CD8-positive, alpha-beta memory T cell (primary cell): ENCODE data around the gene LRBA. TPM values are rescaled to one million over a fixed set of nuclear protein-coding genes. Genes with fewer than 3 reads are reported as not detected.
"Not testable (repeated sequence)": the region's sequence is repeated elsewhere in the genome, so short reads cannot be mapped to it uniquely, and the experiment has no call there.

Source experiments
- CTCF ChIA-PET: fragments of 350-600 bp; sonication (Branson Sonifier 250); formaldehyde crosslinking; loops from one replicate; lab custom pipeline; 2021; ENCODE audit warnings: antibody characterized with exemption; lab: Charles Lee
- POLR2A ChIA-PET: fragments of 350-600 bp; sonication (Branson Sonifier 250); formaldehyde crosslinking; loops from one replicate; lab custom pipeline; 2021; ENCODE audit warnings: antibody characterized with exemption; lab: Charles Lee
- DNase-seq, 5 donors: peaks; one replicate each; pipeline versions ENCODE4 v3.0.0 to v3.0.0-alpha.2; 2020 to 2022; ENCODE audit warnings: mixed read lengths in 1 of 5
- H3K27ac ChIP-seq: one replicate; pipeline ENCODE4 v1.7.0; 2013; ENCODE audit warnings: low read depth, mild to moderate bottlenecking, low read length, moderate library complexity
- H3K27me3 ChIP-seq: 2 replicates; pipeline ENCODE4 v1.7.0; 2013; ENCODE audit warnings: low read length, mild to moderate bottlenecking; ENCODE audit not compliant: insufficient read depth, poor library complexity, severe bottlenecking
- H3K36me3 ChIP-seq: 2 replicates; pipeline ENCODE4 v1.7.0; 2013; ENCODE audit warnings: mild to moderate bottlenecking, low read length, moderate library complexity; ENCODE audit not compliant: insufficient read depth
- H3K4me1 ChIP-seq: 2 replicates; pipeline ENCODE4 v1.7.0; 2013; ENCODE audit warnings: mild to moderate bottlenecking, low read length, moderate library complexity; ENCODE audit not compliant: insufficient read depth
- H3K4me3 ChIP-seq: 2 replicates; pipeline ENCODE4 v1.7.0; 2013; ENCODE audit warnings: mild to moderate bottlenecking, low read length
- H3K9me3 ChIP-seq: 2 replicates; pipeline ENCODE4 v1.7.0; 2013; ENCODE audit warnings: mild to moderate bottlenecking, low read length
- H3K27ac Mint-ChIP-seq, 8 donors: one replicate each; pipeline ENCODE4 v1.8.0; 2020 to 2021; ENCODE audit warnings: mixed read lengths in 8 of 8, mild to moderate bottlenecking in 6 of 8, inconsistent platforms in 3 of 8, moderate library complexity in 3 of 8
- H3K27me3 Mint-ChIP-seq, 2 donors: one replicate each; pipeline ENCODE4 v1.8.0; 2020 to 2021; ENCODE audit warnings: mixed read lengths in 2 of 2, mild to moderate bottlenecking in 1 of 2, moderate library complexity in 1 of 2
- H3K36me3 Mint-ChIP-seq, 3 donors: one replicate each; pipeline ENCODE4 v1.8.0; 2020 to 2021; ENCODE audit warnings: mixed read lengths in 3 of 3, inconsistent platforms in 1 of 3, mild to moderate bottlenecking in 1 of 3
- H3K4me1 Mint-ChIP-seq, 3 donors: one replicate each; pipeline ENCODE4 v1.8.0; 2020 to 2021; ENCODE audit warnings: mixed read lengths in 3 of 3, inconsistent platforms in 1 of 3, mild to moderate bottlenecking in 1 of 3
- H3K4me3 Mint-ChIP-seq, 7 donors: one replicate each; pipeline ENCODE4 v1.8.0; 2020 to 2021; ENCODE audit warnings: mixed read lengths in 7 of 7, mild to moderate bottlenecking in 6 of 7, moderate library complexity in 4 of 7, inconsistent platforms in 2 of 7
- H3K9me3 Mint-ChIP-seq, 5 donors: one replicate each; pipeline ENCODE4 v1.8.0; 2020 to 2022; ENCODE audit warnings: mixed read lengths in 5 of 5, mild to moderate bottlenecking in 3 of 5, moderate library complexity in 2 of 5, inconsistent platforms in 1 of 5
- polyA plus RNA-seq: library from polyadenylated mRNA; unstranded; fragments of 300-500 nt; fragmentation: Illumina TruSeq; gene quantifications from one replicate; pipeline ENCODE4 v1.2.3, GENCODE V29; 2021
- total RNA-seq, 2 experiments: library from RNA; stranded (reverse); gene quantifications; one replicate each; pipeline ENCODE4 v1.2.3, GENCODE V29; 2021

Gene LRBA
- total and polyA plus RNA-seq, 3 experiments from 2014 or later = 25.9 to 61.9 (median 56.4) TPM

- H3K36me3 Mint-ChIP-seq = peaks cover 0 to 4% (median 0%) of the 10 kb centered on the region in 3 donors
- no peak overlapping the region for H3K4me3 Mint-ChIP-seq
- H3K4me1 ChIP-seq = peaks cover 2% of the 10 kb centered on the region
- H3K9me3 Mint-ChIP-seq = no peaks in the 10 kb centered on the region
- ChIA-PET CTCF (no interaction called here), POLR2A (no interaction called here)
- no peaks in the 10 kb centered on the region for H3K27me3 Mint-ChIP-seq
- peak overlapping the region in 1 of 8 donors; percentile 29 for H3K27ac Mint-ChIP-seq
- no peaks in the 10 kb centered on the region for H3K27me3 ChIP-seq
- no peak for DNase-seq
- no peak overlapping the region for H3K4me3 ChIP-seq
- peaks cover 28 to 47% (median 31%) of the 10 kb centered on the region in 3 donors for H3K4me1 Mint-ChIP-seq
- no peaks in the 10 kb centered on the region for H3K9me3 ChIP-seq
- no peaks in the 10 kb centered on the region for H3K36me3 ChIP-seq
- H3K27ac ChIP-seq = no peak overlapping the region
These were observed 81.1 kb downstream of the LRBA start for GRCh38 chr4:150934022-150934421.

- no peaks in the 10 kb centered on the region for H3K36me3 ChIP-seq
- H3K27ac ChIP-seq = no peak overlapping the region
- no peak overlapping the region for H3K4me3 Mint-ChIP-seq
- CTCF ChIA-PET = interaction anchor here (0.5 kb wide), 1 partner anchor 9 kb away, joined by 3 read pairs; no protein-coding TSS in a partner anchor
- no peak for DNase-seq
- no peak overlapping the region for H3K27ac Mint-ChIP-seq
- peaks cover 0 to 20% (median 6%) of the 10 kb centered on the region in 3 donors for H3K36me3 Mint-ChIP-seq
- no peaks in the 10 kb centered on the region for H3K27me3 Mint-ChIP-seq
- peaks cover 10 to 30% (median 17%) of the 10 kb centered on the region in 3 donors for H3K4me1 Mint-ChIP-seq
- H3K4me3 ChIP-seq = no peak overlapping the region
- H3K9me3 ChIP-seq = no peaks in the 10 kb centered on the region
- H3K27me3 ChIP-seq = no peaks in the 10 kb centered on the region
- POLR2A ChIA-PET = no interaction called here
- H3K4me1 ChIP-seq = no peaks in the 10 kb centered on the region
- H3K9me3 Mint-ChIP-seq = no peaks in the 10 kb centered on the region
These were observed 83.3 kb downstream of the LRBA start for GRCh38 chr4:150931796-150932195.

- ChIA-PET POLR2A (no interaction called here), CTCF (no interaction called here)
- no peak overlapping the region for H3K4me3 Mint-ChIP-seq
- no peak overlapping the region for H3K4me3 ChIP-seq
- no peak overlapping the region for H3K27ac ChIP-seq
- no peaks in the 10 kb centered on the region for H3K36me3 ChIP-seq
- H3K27me3 Mint-ChIP-seq = no peaks in the 10 kb centered on the region
- H3K27me3 ChIP-seq = no peaks in the 10 kb centered on the region
- no peaks in the 10 kb centered on the region for H3K9me3 Mint-ChIP-seq
- peaks cover 6 to 22% (median 12%) of the 10 kb centered on the region in 3 donors for H3K4me1 Mint-ChIP-seq
- H3K36me3 Mint-ChIP-seq = peaks cover 0 to 25% (median 9%) of the 10 kb centered on the region in 3 donors
- no peaks in the 10 kb centered on the region for H3K4me1 ChIP-seq
- H3K27ac Mint-ChIP-seq = no peak overlapping the region
- H3K9me3 ChIP-seq = no peaks in the 10 kb centered on the region
- DNase-seq = no peak
These were observed 84.1 kb downstream of the LRBA start for GRCh38 chr4:150931005-150931404.

GRCh38 chr4:150923945-150924344, 91.1 kb downstream of the LRBA start:
- no peaks in the 10 kb centered on the region for H3K9me3 ChIP-seq
- POLR2A ChIA-PET = no interaction called here
- Mint-ChIP-seq H3K9me3 (no peaks in the 10 kb centered on the region), H3K36me3 (peaks cover 4 to 69% (median 19%) of the 10 kb centered on the region in 3 donors), H3K4me3 (no peak overlapping the region), H3K4me1 (peaks cover 3 to 8% (median 4%) of the 10 kb centered on the region in 3 donors), H3K27ac (peak overlapping the region in 1 of 8 donors; percentile 12), H3K27me3 (no peaks in the 10 kb centered on the region)
- no peaks in the 10 kb centered on the region for H3K36me3 ChIP-seq
- CTCF ChIA-PET = no interaction called here
- no peaks in the 10 kb centered on the region for H3K4me1 ChIP-seq
- H3K27me3 ChIP-seq = no peaks in the 10 kb centered on the region
- H3K4me3 ChIP-seq = no peak overlapping the region
- no peak for DNase-seq
- no peak overlapping the region for H3K27ac ChIP-seq

GRCh38 chr4:150921486-150921885, 93.6 kb downstream of the LRBA start:
- H3K27ac Mint-ChIP-seq, DNase-seq, H3K27me3 ChIP-seq, H3K27ac ChIP-seq, H3K9me3 ChIP-seq, POLR2A ChIA-PET, CTCF ChIA-PET, H3K36me3 ChIP-seq, H3K27me3 Mint-ChIP-seq, H3K4me1 Mint-ChIP-seq, H3K4me3 Mint-ChIP-seq, H3K4me3 ChIP-seq, H3K9me3 Mint-ChIP-seq, H3K4me1 ChIP-seq: not testable (repeated sequence)
- H3K36me3 Mint-ChIP-seq = peaks cover 4 to 73% (median 20%) of the 10 kb centered on the region in 3 donors

- H3K36me3 ChIP-seq = peaks cover 17% of the 10 kb centered on the region
- H3K27me3 ChIP-seq, CTCF ChIA-PET, POLR2A ChIA-PET, H3K4me1 Mint-ChIP-seq, H3K4me1 ChIP-seq, H3K27ac Mint-ChIP-seq, H3K4me3 ChIP-seq, H3K9me3 Mint-ChIP-seq, DNase-seq, H3K4me3 Mint-ChIP-seq, H3K27me3 Mint-ChIP-seq, H3K27ac ChIP-seq, H3K9me3 ChIP-seq: not testable (repeated sequence)
- peaks cover 23 to 79% (median 25%) of the 10 kb centered on the region in 3 donors for H3K36me3 Mint-ChIP-seq
These were observed 96.5 kb downstream of the LRBA start for GRCh38 chr4:150918562-150918961.

GRCh38 chr4:150911326-150911725, 103.8 kb downstream of the LRBA start:
- peaks cover 49 to 84% (median 62%) of the 10 kb centered on the region in 3 donors for H3K36me3 Mint-ChIP-seq
- no peak for DNase-seq
- Histone ChIP-seq H3K4me3 (no peak overlapping the region), H3K4me1 (peaks cover 6% of the 10 kb centered on the region), H3K27me3 (no peaks in the 10 kb centered on the region), H3K36me3 (peaks cover 19% of the 10 kb centered on the region), H3K9me3 (no peaks in the 10 kb centered on the region), H3K27ac (no peak overlapping the region)
- H3K4me3 Mint-ChIP-seq = no peak overlapping the region
- H3K27ac Mint-ChIP-seq = no peak overlapping the region
- ChIA-PET POLR2A (no interaction called here), CTCF (no interaction called here)
- peaks cover 23 to 30% (median 28%) of the 10 kb centered on the region in 3 donors for H3K4me1 Mint-ChIP-seq
- H3K9me3 Mint-ChIP-seq = peaks cover 13 to 19% (median 13%) of the 10 kb centered on the region in 5 donors
- no peaks in the 10 kb centered on the region for H3K27me3 Mint-ChIP-seq

- Mint-ChIP-seq H3K9me3 (peaks cover 13 to 19% (median 13%) of the 10 kb centered on the region in 5 donors), H3K27ac (peak overlapping the region in 6 of 8 donors; percentile 2 to 83 (median 35)), H3K4me3 (peak overlapping the region in 6 of 7 donors; percentile 29 to 67 (median 56)), H3K4me1 (peaks cover 29 to 45% (median 37%) of the 10 kb centered on the region in 3 donors), H3K36me3 (peaks cover 48 to 82% (median 56%) of the 10 kb centered on the region in 3 donors), H3K27me3 (no peaks in the 10 kb centered on the region)
- no peak overlapping the region for H3K27ac ChIP-seq
- H3K36me3 ChIP-seq = peaks cover 13% of the 10 kb centered on the region
- peaks cover 6% of the 10 kb centered on the region for H3K4me1 ChIP-seq
- ChIA-PET CTCF (no interaction called here), POLR2A (no interaction called here)
- no peaks in the 10 kb centered on the region for H3K9me3 ChIP-seq
- H3K4me3 ChIP-seq = no peak overlapping the region
- DNase-seq = peak in 1 of 5 donors; percentile 1
- H3K27me3 ChIP-seq = no peaks in the 10 kb centered on the region
These were observed 106.0 kb downstream of the LRBA start for GRCh38 chr4:150909116-150909515.
